Stimulated activated CD4-positive, alpha-beta T cell treated with anti-CD3 and anti-CD28 coated beads, Interleukin-15, amount 100 ng/mL, for 1 hour (primary cell): ENCODE results near the gene GABRR1.
"Not testable (repeated sequence)": the region's sequence is repeated elsewhere in the genome, so short reads cannot be mapped to it uniquely, and the experiment has no call there.

Experiments used
- DNase-seq, 2 donors: peaks; one replicate each; pipeline ENCODE4 v3.0.0-alpha.2; 2020; ENCODE audit warnings: low read depth in 1 of 2, low spot score in 1 of 2

The GABRR1 gene

GRCh38 chr6:89217299-89217910 is at the start of gene GABRR1:
Gene GABRR1, minus strand, starts transcription at chr6:89217358. Its CDS starts 36 bp downstream, at chr6:89217322.
- no peak for DNase-seq

GRCh38 chr6:89264296-89264695 is 47.1 kb upstream of the GABRR1 start:
- no peak for DNase-seq

- DNase-seq, result no peak
Measured at GRCh38 chr6:89260832-89261231, 43.7 kb upstream of the GABRR1 start.

- no peak for DNase-seq
Measured at GRCh38 chr6:89260310-89260709, 43.2 kb upstream of the GABRR1 start.

- DNase-seq, result no peak
Measured at GRCh38 chr6:89258912-89259311, 41.8 kb upstream of the GABRR1 start.

- no peak for DNase-seq
Measured at GRCh38 chr6:89257781-89258180, 40.6 kb upstream of the GABRR1 start.

GRCh38 chr6:89257346-89257745 is 40.2 kb upstream of the GABRR1 start:
- DNase-seq, result no peak

GRCh38 chr6:89255417-89255816 is 38.3 kb upstream of the GABRR1 start:
- no peak for DNase-seq

- DNase-seq, result no peak
Measured at GRCh38 chr6:89254569-89254968, 37.4 kb upstream of the GABRR1 start.

GRCh38 chr6:89252907-89253306 is 35.7 kb upstream of the GABRR1 start:
- no peak for DNase-seq

- DNase-seq, result no peak
Measured at GRCh38 chr6:89251976-89252375, 34.8 kb upstream of the GABRR1 start.

GRCh38 chr6:89251170-89251569 is 34.0 kb upstream of the GABRR1 start:
- DNase-seq, result no peak

GRCh38 chr6:89250239-89250638 is 33.1 kb upstream of the GABRR1 start:
- no peak for DNase-seq

GRCh38 chr6:89244241-89244985 is 27.3 kb upstream of the GABRR1 start:
- no peak for DNase-seq

GRCh38 chr6:89243331-89243629 is 26.1 kb upstream of the GABRR1 start:
- no peak for DNase-seq

- DNase-seq, result no peak
Measured at GRCh38 chr6:89242574-89243330, 25.6 kb upstream of the GABRR1 start.

- no peak for DNase-seq
Measured at GRCh38 chr6:89239338-89239737, 22.2 kb upstream of the GABRR1 start.

GRCh38 chr6:89237158-89237557 is 20.0 kb upstream of the GABRR1 start:
- no peak for DNase-seq

- not testable (repeated sequence) for DNase-seq
Measured at GRCh38 chr6:89233605-89234004, 16.4 kb upstream of the GABRR1 start.

- no peak for DNase-seq
Measured at GRCh38 chr6:89222712-89223039, 5.5 kb upstream of the GABRR1 start.

GRCh38 chr6:89221971-89222711 is 5.0 kb upstream of the GABRR1 start:
- no peak for DNase-seq

- DNase-seq, result no peak
Measured at GRCh38 chr6:89221129-89221528, 4.0 kb upstream of the GABRR1 start.
